ENCODE measurements around the gene DGLUCY.

DGLUCY gene

GRCh38 chr14:91113829-91114078, at the start of gene DGLUCY:
Gene DGLUCY (plus strand): TSS chr14:91114073. CDS start chr14:91160295, 46,222 bp downstream.
- Mint-ChIP-seq H3K27ac (peak within 1 kb of the TSS; percentile 97 to 99 (median 97)), H3K36me3 (ENCODE audit: low read depth) (peaks cover 16% of the 10 kb centered on the region), H3K4me1 (peaks cover 49% of the 10 kb centered on the region)

GRCh38 chr14:91065266-91065665, 48.6 kb upstream of the DGLUCY start:
- Mint-ChIP-seq H3K36me3 (ENCODE audit: low read depth) (no peaks in the 10 kb centered on the region), H3K9me3 (peaks cover 3% of the 10 kb centered on the region), H3K27me3 (ENCODE audit: low read depth) (peaks cover 3% of the 10 kb centered on the region), H3K4me1 (no peaks in the 10 kb centered on the region), H3K27ac (no peak overlapping the region), H3K4me3 (no peak overlapping the region)
- no peak for TF ChIP-seq CTCF (IDR thresholded peaks at IDR 0.05; ENCODE audit: unreplicated experiment in 3 of 3)

More at GRCh38 chr14:91113829-91114078, at the start of gene DGLUCY:
- Mint-ChIP-seq H3K9me3 (no peaks in the 10 kb centered on the region), H3K4me3 (peak within 1 kb of the TSS; percentile 86 to 95 (median 91)), H3K27me3 (ENCODE audit: low read depth) (no peaks in the 10 kb centered on the region)
- TF ChIP-seq CTCF (IDR thresholded peaks at IDR 0.05; ENCODE audit: unreplicated experiment in 3 of 3), result no peak

GRCh38 chr14:91067186-91067585, 46.7 kb upstream of the DGLUCY start:
- no peaks in the 10 kb centered on the region for H3K4me1 Mint-ChIP-seq
- peaks cover 6% of the 10 kb centered on the region for H3K27me3 Mint-ChIP-seq (ENCODE audit: low read depth)
- no peak for TF ChIP-seq CTCF (IDR thresholded peaks at IDR 0.05; ENCODE audit: unreplicated experiment in 3 of 3)
- H3K9me3 Mint-ChIP-seq, result peaks cover 6% of the 10 kb centered on the region
- no peak overlapping the region for H3K4me3 Mint-ChIP-seq
- H3K27ac Mint-ChIP-seq, result no peak overlapping the region
- H3K36me3 Mint-ChIP-seq (ENCODE audit: low read depth), result no peaks in the 10 kb centered on the region

GRCh38 chr14:91068642-91069041, 45.2 kb upstream of the DGLUCY start:
- TF ChIP-seq CTCF (IDR thresholded peaks at IDR 0.05; ENCODE audit: unreplicated experiment in 3 of 3), result no peak
- peaks cover 6% of the 10 kb centered on the region for H3K9me3 Mint-ChIP-seq
- no peaks in the 10 kb centered on the region for H3K36me3 Mint-ChIP-seq (ENCODE audit: low read depth)
- no peak overlapping the region for H3K4me3 Mint-ChIP-seq
- no peaks in the 10 kb centered on the region for H3K4me1 Mint-ChIP-seq
- H3K27me3 Mint-ChIP-seq (ENCODE audit: low read depth), result peaks cover 5% of the 10 kb centered on the region
- H3K27ac Mint-ChIP-seq, result no peak overlapping the region

- H3K27me3 Mint-ChIP-seq (ENCODE audit: low read depth), result peaks cover 6% of the 10 kb centered on the region
- TF ChIP-seq CTCF (IDR thresholded peaks at IDR 0.05; ENCODE audit: unreplicated experiment in 3 of 3), result no peak
These were observed 43.3 kb upstream of the DGLUCY start for GRCh38 chr14:91070572-91070971.

GRCh38 chr14:91075553-91075952, 38.3 kb upstream of the DGLUCY start:
- peaks cover under 1% of the 10 kb centered on the region for H3K9me3 Mint-ChIP-seq
- peaks cover 6% of the 10 kb centered on the region for H3K27me3 Mint-ChIP-seq (ENCODE audit: low read depth)
- no peaks in the 10 kb centered on the region for H3K36me3 Mint-ChIP-seq (ENCODE audit: low read depth)
- H3K4me3 Mint-ChIP-seq, result no peak overlapping the region
- no peaks in the 10 kb centered on the region for H3K4me1 Mint-ChIP-seq
- H3K27ac Mint-ChIP-seq, result no peak overlapping the region
- no peak for TF ChIP-seq CTCF (IDR thresholded peaks at IDR 0.05; ENCODE audit: unreplicated experiment in 3 of 3)

More at GRCh38 chr14:91070572-91070971, 43.3 kb upstream of the DGLUCY start:
- Mint-ChIP-seq H3K4me3 (no peak overlapping the region), H3K4me1 (no peaks in the 10 kb centered on the region), H3K9me3 (peaks cover 6% of the 10 kb centered on the region), H3K27ac (no peak overlapping the region), H3K36me3 (ENCODE audit: low read depth) (no peaks in the 10 kb centered on the region)
